SJCRH30 (cell line): ENCODE data around the gene TMEM86B. TPM values are rescaled to one million over a fixed set of nuclear protein-coding genes. Genes with fewer than 3 reads are reported as not detected.

Experiments used
- DNase-seq, 2 experiments: peaks; one replicate each; pipeline ENCODE4 v3.0.0-alpha.2; 2015 to 2020
- H3K27ac ChIP-seq: fragments of 250-450 bp; sonication (Bioruptor Pico); 2 replicates; pipeline ENCODE4 v1.5.1; 2020; ENCODE audit warnings: mild to moderate bottlenecking, moderate library complexity
- H3K27me3 ChIP-seq: fragments of 250-450 bp; sonication (Bioruptor Pico); 2 replicates; pipeline ENCODE4 v1.5.1; 2020; ENCODE audit warnings: mild to moderate bottlenecking, moderate library complexity
- H3K36me3 ChIP-seq: fragments of 250-450 bp; sonication (Bioruptor Pico); 2 replicates; pipeline ENCODE4 v1.5.1; 2020; ENCODE audit warnings: mild to moderate bottlenecking, moderate library complexity
- H3K4me1 ChIP-seq: fragments of 250-450 bp; sonication (Bioruptor Pico); 2 replicates; pipeline ENCODE4 v1.5.1; 2020; ENCODE audit warnings: mild to moderate bottlenecking, moderate library complexity
- H3K4me3 ChIP-seq: fragments of 250-450 bp; sonication (Bioruptor Pico); 2 replicates; pipeline ENCODE4 v1.5.1; 2020; ENCODE audit warnings: mild to moderate bottlenecking, moderate library complexity
- H3K9me3 ChIP-seq: fragments of 250-450 bp; sonication (Bioruptor Pico); replicated peaks from 2 replicates; pipeline ENCODE4 v1.5.1; 2020; ENCODE audit warnings: mild to moderate bottlenecking, moderate library complexity
- total RNA-seq: library from RNA; depleted of rRNA; stranded (reverse); fragments of >200 nt; shearing (Covaris generic); gene quantifications from 2 replicates; pipeline ENCODE4 v1.2.3, GENCODE V29; 2014

TMEM86B gene
- total RNA-seq, 1 experiment from 2014 or later, result 2.5 TPM

DNA sequence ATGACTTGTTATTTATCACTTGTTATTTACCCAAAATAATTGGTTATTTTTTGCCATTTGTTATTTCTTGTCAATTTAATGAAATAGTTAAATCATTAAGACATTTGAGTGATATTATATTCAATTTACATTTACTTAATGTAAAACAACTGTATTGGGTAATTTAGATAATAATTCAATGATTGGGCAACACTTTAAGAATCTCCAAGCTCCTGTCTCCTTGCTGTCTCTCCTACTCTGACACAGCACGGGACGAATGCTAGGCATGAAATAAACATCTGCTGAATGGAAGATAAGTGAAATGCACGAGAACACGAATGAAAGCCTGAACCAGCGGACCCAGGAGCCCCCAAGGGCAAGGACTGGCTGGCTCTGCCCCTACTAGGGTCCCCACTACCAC lies 36.0 kb upstream of the TMEM86B start:
- Histone ChIP-seq H3K36me3 (0 out of 2 replicates have a peak, but pooled peaks cover 3% of the 10 kb centered on the region), H3K27me3 (no peaks in the 10 kb centered on the region), H3K4me3 (no peak overlapping the region), H3K9me3 (0 out of 2 replicates have a peak, but pooled peaks cover 2% of the 10 kb centered on the region), H3K27ac (no peak overlapping the region), H3K4me1 (no peaks in the 10 kb centered on the region)
- DNase-seq, result no peak

DNA sequence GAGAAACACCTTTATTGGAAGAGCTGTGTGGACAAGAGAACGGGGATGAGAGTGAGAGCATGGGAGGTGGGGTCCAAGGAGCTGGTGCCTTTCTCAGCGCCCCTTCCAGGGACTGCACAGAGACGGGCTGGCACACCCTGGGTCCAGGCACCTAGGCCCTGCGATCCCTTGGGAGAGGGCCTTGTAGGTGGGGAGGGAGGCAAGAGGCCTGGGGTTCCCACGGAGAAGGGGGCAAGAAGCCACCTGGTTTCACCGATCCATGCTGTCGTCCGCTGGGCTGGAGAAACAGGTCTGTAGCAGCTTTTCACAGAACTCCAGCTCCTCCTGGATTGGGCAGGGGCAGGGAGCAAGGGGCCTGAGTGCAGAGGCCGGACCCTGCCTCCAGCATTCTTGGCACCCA lies 33.8 kb upstream of the TMEM86B start:
- Histone ChIP-seq H3K9me3 (0 out of 2 replicates have a peak, but pooled peaks cover 2% of the 10 kb centered on the region), H3K27me3 (no peaks in the 10 kb centered on the region), H3K4me1 (peaks cover 2% of the 10 kb centered on the region; the same call in 1 of the 2 replicates), H3K4me3 (no peak overlapping the region), H3K27ac (no peak overlapping the region), H3K36me3 (no peaks in the 10 kb centered on the region)
- DNase-seq, result no peak

DNA sequence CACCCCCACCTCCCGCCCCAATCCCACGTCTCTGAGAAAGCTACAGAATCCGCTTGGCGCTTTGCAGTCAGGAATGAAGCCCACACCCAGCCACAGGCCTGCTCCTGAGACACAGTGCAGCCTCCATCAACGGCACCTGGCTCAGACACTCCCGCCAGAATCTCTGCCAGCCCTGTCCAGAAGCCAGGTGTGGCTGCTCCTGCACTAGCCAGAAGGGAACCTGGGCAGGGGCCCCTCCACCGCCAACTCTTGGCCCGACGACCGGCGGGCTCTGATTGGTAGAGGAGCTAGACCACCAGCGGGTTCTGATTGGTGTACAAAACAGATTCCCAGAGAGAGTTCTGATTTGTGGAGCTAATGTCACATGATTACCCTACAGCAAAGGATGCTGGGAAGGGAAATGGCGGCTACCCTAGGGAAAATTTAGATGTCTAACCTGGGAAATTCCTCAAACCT lies 33.1 kb upstream of the TMEM86B start:
- Histone ChIP-seq H3K4me3 (no peak overlapping the region), H3K27ac (no peak overlapping the region)

DNA sequence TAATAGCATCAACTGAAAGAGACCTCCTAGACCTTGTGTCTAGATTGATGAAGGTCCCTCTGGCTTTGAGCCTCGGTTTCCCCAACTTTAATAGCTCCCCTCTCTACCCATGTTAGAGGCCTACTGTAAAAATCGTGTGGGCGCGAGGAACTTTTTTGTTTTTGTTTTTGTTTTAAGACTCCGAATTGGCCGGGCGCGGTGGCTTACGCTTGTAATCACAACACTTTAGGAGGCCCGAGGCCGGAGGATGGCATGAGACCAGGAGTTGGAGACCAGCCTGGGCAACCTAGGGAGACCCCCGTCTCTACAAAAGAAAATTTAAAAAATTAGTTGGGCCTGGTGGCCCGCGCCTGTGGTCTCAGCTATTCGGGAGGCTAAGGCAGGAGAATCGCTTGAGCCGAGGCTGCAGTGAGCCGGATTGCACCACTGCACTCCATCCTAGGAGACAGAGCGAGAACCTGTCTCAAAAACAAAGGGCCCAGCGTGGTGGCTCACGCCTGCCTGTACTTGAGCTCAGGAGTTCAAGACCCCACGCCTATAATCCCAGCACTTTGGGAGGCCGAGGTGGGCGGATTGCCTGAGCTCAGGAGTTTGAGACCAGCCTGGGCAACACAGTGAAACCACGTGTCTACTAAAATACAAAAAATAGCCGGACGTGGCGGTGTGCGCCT lies 31.1 kb upstream of the TMEM86B start:
- peak; percentile 35 to 50 for DNase-seq
- Histone ChIP-seq H3K4me1 (peaks cover 5% of the 10 kb centered on the region; the same call in 1 of the 2 replicates), H3K36me3 (no peaks in the 10 kb centered on the region), H3K27ac (peak overlapping the region; percentile 79), H3K9me3 (no peaks in the 10 kb centered on the region), H3K27me3 (no peaks in the 10 kb centered on the region), H3K4me3 (peak overlapping the region; percentile 95)

More for the DNA sequence above, 33.1 kb upstream of the TMEM86B start:
- DNase-seq, result no peak
- Histone ChIP-seq H3K27me3 (no peaks in the 10 kb centered on the region), H3K4me1 (peaks cover 5% of the 10 kb centered on the region; the same call in 1 of the 2 replicates), H3K36me3 (no peaks in the 10 kb centered on the region), H3K9me3 (0 out of 2 replicates have a peak, but pooled peaks cover 2% of the 10 kb centered on the region)

DNA sequence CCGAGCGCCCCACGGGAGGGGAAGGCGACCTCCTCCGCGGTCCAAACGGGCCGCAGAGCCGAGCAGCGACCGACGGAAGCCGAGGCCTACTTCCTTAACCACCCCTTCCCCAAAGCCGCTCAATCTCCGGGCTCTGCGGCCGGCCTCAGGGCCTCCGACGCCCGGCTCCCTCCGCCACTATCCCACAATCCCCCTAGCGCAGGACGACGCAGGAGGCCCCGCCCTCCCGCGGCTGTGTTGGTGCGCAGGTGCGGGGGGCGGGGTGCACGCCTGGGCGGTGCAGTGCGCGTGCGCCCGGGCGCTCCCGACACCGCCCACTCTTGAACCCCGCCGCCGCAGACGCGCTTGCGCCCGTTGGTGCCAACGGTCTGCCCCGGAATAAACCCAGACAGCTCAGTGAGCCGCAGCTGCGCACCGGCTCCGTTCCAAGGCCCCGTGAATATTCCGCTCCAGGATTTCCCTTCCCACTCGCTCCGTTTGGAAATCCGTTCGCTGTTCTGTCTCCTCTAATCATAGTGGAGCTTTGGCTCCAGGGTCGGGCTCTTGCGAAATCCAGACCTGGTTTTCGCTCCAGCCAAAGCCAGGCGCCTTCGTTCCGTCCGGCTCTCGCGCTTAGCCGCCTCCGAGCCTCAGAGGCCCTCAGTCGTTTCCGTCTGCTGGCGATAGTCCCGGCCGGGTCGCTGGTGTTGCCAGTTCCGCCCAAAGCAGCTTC lies 30.4 kb upstream of the TMEM86B start, which contains the start of gene PPP6R1:
Gene PPP6R1 (minus strand): TSS at position 190 of the 712 bp plus-strand sequence. CDS start 11,914 bp downstream, outside the sequence.
- DNase-seq, result peak; percentile 97 to 99
- Histone ChIP-seq H3K27ac (peak within 1 kb of the TSS; percentile 79), H3K36me3 (no peaks in the 10 kb centered on the region), H3K9me3 (no peaks in the 10 kb centered on the region), H3K27me3 (no peaks in the 10 kb centered on the region), H3K4me3 (peak within 1 kb of the TSS; percentile 95), H3K4me1 (peaks cover 5% of the 10 kb centered on the region; the same call in 1 of the 2 replicates)

DNA sequence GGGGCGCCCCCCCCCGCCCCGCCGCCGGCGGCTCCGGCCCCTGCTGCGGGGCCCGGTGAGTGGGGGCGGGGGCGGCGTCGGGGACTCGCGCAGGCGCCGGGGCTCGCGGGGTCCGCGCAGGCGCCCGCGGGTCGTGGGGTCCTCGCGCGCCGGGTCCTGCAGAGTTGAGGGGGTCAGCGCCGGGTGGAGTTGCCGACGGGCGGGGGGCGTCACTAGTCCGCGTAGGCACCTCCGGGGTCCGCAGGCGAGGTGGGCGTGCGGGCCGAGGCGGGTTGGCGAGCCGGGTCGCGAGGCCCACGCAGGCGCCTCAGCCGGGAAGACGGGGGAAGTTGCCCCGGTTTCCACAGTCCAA lies 29.9 kb upstream of the TMEM86B start:
- DNase-seq, result no peak

DNA sequence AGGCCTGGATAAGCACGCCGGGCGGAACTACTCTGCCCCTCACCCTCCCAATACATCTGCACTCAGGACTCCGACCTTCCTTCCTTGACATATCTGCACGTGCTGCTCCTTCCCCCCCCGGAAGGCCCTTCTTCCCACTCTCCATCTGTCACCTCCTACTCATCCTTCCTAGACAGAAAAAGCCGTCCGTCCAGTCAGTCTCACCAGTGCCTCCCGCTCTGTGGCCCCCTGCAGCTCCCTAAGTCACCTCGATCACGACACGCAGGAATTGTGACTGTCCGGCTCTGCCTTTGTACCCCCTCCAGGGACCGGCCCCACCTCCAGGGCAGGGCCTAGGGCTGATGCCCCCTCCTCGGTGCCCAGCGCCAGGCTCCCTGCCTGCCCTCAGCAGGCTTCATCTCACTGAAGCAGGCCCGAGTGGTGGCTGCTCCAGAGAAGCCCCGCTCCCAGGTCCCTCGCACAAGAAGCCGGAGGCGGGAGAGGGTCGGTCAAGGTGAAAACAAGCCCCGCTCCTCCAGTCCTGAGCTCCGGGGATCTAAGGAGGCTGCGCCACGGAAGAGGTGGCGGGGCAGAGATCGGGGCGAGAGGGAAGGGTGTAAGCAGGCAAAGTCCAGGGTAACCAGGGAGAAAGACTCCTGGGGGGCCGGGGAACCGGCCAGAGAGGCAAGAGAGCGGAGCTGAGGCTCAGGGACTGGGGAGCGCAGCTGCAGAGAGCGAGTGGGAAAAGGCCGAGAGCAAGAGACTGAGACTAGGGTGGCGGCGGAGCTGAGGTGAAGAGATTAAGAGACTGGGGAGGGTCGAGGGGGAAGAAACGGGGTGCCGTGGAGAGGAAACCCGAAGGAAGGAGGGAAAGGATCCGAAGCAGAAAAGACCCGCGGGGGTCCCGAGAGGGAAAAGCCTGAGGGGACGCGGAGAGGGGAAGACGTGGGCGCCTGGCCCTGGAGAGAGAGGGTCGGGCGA lies 29.2 kb upstream of the TMEM86B start:
- Histone ChIP-seq H3K27ac (no peak overlapping the region), H3K9me3 (no peaks in the 10 kb centered on the region), H3K4me1 (peaks cover 5% of the 10 kb centered on the region; the same call in 1 of the 2 replicates), H3K36me3 (no peaks in the 10 kb centered on the region), H3K27me3 (no peaks in the 10 kb centered on the region), H3K4me3 (peak overlapping the region; percentile 95)
- DNase-seq, result peak in 1 of 2 experiments; percentile 33

More for the DNA sequence above, 29.9 kb upstream of the TMEM86B start:
- peaks cover 5% of the 10 kb centered on the region; the same call in 1 of the 2 replicates for H3K4me1 ChIP-seq
- no peaks in the 10 kb centered on the region for H3K9me3 ChIP-seq
- no peaks in the 10 kb centered on the region for H3K27me3 ChIP-seq
- H3K36me3 ChIP-seq, result no peaks in the 10 kb centered on the region
- peak overlapping the region; percentile 63 for H3K27ac ChIP-seq
- peak overlapping the region; percentile 95 for H3K4me3 ChIP-seq

DNA sequence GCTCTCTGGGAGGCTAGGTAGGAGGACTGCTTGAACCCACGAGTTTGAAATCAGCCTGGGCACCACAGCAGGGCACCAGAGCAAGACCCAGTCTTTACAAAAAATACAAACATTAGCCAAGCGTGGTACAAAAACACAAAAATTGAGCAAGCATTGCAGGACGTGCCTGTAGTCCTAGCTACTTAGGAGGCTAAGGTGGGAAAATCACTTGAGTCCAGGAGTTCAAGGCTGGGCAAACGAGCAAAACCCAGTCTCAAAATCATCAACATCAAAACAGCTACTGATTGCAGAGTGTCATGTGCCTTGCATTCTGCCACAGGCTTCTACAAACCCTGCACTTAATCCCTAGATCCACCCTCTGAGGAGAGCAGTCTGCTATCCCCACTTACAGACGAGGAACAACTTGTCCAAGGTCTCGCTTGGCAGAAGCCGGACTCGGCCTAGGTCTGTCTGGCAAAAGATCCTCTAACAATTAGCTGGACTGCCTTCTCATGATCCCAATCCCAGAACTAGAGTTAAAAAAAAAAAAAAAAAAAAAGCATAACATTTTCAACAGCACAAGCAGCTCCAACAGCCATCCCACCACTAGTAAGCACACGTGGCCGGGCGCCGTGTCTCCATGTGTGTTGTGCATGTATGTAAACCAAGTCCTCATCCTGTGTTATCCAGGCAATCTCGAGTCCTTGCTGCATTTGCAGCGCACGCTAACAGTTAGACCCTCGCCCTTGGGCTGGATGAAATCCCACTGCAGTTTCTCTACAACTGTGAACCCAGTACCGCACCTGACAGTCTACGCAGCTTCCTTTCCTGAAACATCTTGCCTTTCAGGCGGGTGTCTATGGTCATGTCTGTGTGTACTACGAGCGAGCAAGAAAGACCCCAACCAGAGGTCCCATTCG lies 28.2 kb upstream of the TMEM86B start:
- no peak for DNase-seq
- Histone ChIP-seq H3K27me3 (no peaks in the 10 kb centered on the region), H3K27ac (no peak overlapping the region), H3K4me3 (peak overlapping the region; percentile 95), H3K9me3 (no peaks in the 10 kb centered on the region), H3K36me3 (no peaks in the 10 kb centered on the region), H3K4me1 (peaks cover 5% of the 10 kb centered on the region; the same call in 1 of the 2 replicates)

DNA sequence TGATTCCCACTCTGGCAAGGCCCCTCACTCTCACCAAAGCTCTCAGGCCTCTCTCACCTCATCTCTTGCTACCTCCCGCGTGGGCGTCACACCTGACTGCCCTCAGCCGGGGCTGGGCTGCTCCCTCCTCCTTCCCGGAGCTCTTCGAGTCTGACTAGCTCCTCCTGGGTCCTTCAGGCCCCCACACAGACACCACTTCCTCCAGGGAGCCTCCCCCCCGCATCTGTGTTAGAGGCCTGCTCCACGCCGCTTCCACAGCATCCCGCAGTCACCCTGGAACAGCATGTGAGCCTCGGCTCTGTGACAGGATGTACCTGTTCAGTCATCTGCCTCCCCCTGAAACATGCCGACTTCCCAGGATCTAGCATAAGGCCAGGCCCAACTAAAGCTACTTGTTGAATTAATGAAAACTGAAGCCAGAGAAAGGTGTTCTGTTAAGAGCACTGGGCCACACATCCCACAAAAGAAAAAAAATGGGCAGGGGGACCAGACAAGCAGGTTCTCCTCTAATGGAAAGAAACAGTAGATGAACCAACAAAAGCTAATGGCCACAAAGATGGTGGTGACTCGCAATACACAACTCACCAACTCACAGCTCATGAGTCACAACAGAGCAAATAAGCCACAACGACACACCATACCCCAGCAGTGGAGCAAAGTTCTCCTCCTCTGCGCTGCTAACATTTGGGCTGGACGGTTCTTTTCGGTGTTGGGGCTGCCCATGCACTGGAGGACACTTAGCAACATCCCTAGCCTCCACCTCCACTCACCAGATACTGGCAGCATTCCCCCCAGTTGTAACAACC lies 27.3 kb upstream of the TMEM86B start:
- no peaks in the 10 kb centered on the region for H3K27me3 ChIP-seq
- no peak overlapping the region for H3K27ac ChIP-seq
- no peaks in the 10 kb centered on the region for H3K9me3 ChIP-seq
- H3K36me3 ChIP-seq, result no peaks in the 10 kb centered on the region
- H3K4me3 ChIP-seq, result no peak overlapping the region
- H3K4me1 ChIP-seq, result peaks cover 5% of the 10 kb centered on the region; the same call in 1 of the 2 replicates
- no peak for DNase-seq

DNA sequence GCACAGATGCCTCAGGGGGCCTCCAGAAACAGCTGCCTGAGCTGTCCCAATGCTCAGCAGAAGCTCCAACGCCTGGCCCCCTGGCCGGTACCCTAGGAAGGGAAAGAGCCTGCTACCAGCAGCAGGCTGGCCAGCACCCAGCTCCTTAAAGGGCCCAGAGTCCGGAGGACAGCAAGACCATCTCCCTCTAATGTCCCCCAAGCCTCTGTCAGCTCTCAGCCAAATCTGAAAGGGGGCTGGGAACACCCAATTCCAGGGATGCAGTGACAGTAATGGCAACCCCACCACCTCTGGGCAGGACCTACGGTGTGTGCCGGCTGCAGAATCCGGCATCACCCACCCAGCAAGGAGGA lies 26.0 kb upstream of the TMEM86B start:
- Histone ChIP-seq H3K27ac (no peak overlapping the region), H3K4me1 (peaks cover 5% of the 10 kb centered on the region; the same call in 1 of the 2 replicates), H3K9me3 (no peaks in the 10 kb centered on the region), H3K27me3 (no peaks in the 10 kb centered on the region), H3K36me3 (peaks cover 3% of the 10 kb centered on the region; the same call in 1 of the 2 replicates), H3K4me3 (no peak overlapping the region)
- DNase-seq, result no peak

DNA sequence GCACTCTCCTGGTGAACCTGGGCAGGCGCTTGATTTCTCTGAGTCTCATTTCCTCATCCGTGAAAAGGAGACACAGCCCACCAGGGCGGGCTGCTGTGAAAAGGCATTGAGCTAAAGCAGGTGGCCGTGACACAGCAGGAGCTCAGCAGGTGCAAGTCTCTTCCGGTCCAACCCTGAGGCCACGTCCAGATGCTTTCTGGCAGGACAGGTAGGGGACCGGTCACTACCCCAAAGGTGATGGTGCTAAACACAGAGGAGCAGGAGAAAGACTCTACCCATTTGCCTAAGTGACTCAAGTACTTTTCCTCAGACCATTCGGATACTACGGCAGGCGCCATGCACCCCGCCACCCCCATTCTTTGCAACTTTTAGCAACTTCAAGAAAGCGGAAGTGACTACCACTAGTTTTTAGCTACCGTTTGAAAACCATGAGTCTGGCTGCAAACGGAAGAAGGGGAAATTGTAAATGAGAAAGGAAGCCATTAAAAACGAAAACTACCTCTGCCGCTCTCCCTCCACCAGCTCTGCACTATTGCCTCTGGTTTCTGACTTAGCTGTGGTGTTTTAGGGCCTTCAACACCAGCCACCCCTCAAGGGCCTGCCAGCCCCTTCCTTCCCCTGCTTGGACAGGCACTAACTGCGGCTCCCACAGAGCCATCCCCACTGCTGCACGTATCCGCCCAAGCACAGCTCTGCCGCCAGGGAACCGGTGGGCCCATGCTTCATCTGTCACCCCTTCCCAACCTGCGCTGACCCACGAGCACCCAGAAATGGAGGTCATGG lies 25.5 kb upstream of the TMEM86B start:
- peaks cover 3% of the 10 kb centered on the region; the same call in 1 of the 2 replicates for H3K36me3 ChIP-seq
- H3K27me3 ChIP-seq, result no peaks in the 10 kb centered on the region
- H3K9me3 ChIP-seq, result no peaks in the 10 kb centered on the region
- peaks cover 5% of the 10 kb centered on the region; the same call in 1 of the 2 replicates for H3K4me1 ChIP-seq
- no peak for DNase-seq
- no peak overlapping the region for H3K27ac ChIP-seq
- H3K4me3 ChIP-seq, result no peak overlapping the region
